SU-DHL-6 (cell line): Measurements from ENCODE around the gene HSPA1A.
"Not testable (repeated sequence)": the region's sequence is repeated elsewhere in the genome, so short reads cannot be mapped to it uniquely, and the experiment has no call there.

Experiments
- H2AFZ ChIP-seq: fragments of 200-600 bp; sonication (generic); 2 replicates; pipeline ENCODE4 v1.6.1; 2014; ENCODE audit warnings: low read depth, mild to moderate bottlenecking, moderate library complexity, mixed read lengths, antibody characterized with exemption, low read length; ENCODE audit not compliant: severe bottlenecking
- H3F3A ChIP-seq: fragments of 200-600 bp; shearing (Covaris generic); 2 replicates; pipeline ENCODE4 v1.6.0; 2016; ENCODE audit warnings: antibody characterized with exemption, mild to moderate bottlenecking; ENCODE audit not compliant: insufficient read depth
- H3K27ac ChIP-seq: fragments of 200-600 bp; sonication (generic); 2 replicates; pipeline ENCODE4 v1.5.1; 2016; ENCODE audit warnings: low read depth, mild to moderate bottlenecking, low read length, moderate library complexity, mixed read lengths
- H3K27me3 ChIP-seq: fragments of 200-600 bp; sonication (generic), shearing (Covaris generic); 2 replicates; pipeline ENCODE4 v1.6.0; 2014; ENCODE audit warnings: mild to moderate bottlenecking, low read length
- H3K36me3 ChIP-seq: fragments of 200-600 bp; sonication (generic); 2 replicates; pipeline ENCODE4 v1.6.1; 2014; ENCODE audit warnings: mild to moderate bottlenecking, low read length, mixed read lengths
- H3K4me2 ChIP-seq: fragments of 300-600, 200-600 bp; shearing (Covaris generic), sonication (generic); 2 replicates; pipeline ENCODE4 v1.6.0; 2014; ENCODE audit warnings: low read length, low read depth, mild to moderate bottlenecking; ENCODE audit not compliant: poor library complexity, severe bottlenecking
- H3K4me3 ChIP-seq: fragments of 200-600 bp; sonication (generic); 2 replicates; pipeline ENCODE4 v1.5.1; 2014; ENCODE audit warnings: antibody characterized with exemption, low read length, mild to moderate bottlenecking, mixed read lengths; ENCODE audit not compliant: insufficient read depth, poor library complexity, severe bottlenecking
- H3K79me2 ChIP-seq: fragments of 200-600 bp; sonication (generic); 2 replicates; pipeline ENCODE4 v1.6.1; 2014; ENCODE audit warnings: mild to moderate bottlenecking, low read length, moderate library complexity; ENCODE audit not compliant: insufficient read depth
- H3K9ac ChIP-seq: fragments of 200-600 bp; sonication (generic); 2 replicates; pipeline ENCODE4 v1.7.0; 2014; ENCODE audit warnings: mild to moderate bottlenecking, low read length
- H3K9me2 ChIP-seq: fragments of 200-600 bp; sonication (generic); replicated peaks from 2 replicates; pipeline ENCODE4 v1.6.1; 2014; ENCODE audit warnings: low read length; ENCODE audit not compliant: insufficient read depth
- H3K9me3 ChIP-seq: fragments of 200-600 bp; sonication (generic); 2 replicates; pipeline ENCODE4 v1.6.1; 2014; ENCODE audit warnings: low read length, mixed read lengths; ENCODE audit not compliant: insufficient read depth
- H4K20me1 ChIP-seq: fragments of 200-600 bp; sonication (generic); 2 replicates; pipeline ENCODE4 v1.6.1; 2014; ENCODE audit warnings: low read depth, mild to moderate bottlenecking, antibody characterized with exemption, low read length, moderate library complexity, mixed read lengths
- CTCF ChIP-seq: fragments of 200-600 bp; sonication (generic); IDR thresholded peaks from one replicate; pipeline ENCODE4 v1.5.1; 2017; ENCODE audit warnings: antibody characterized with exemption, mild to moderate bottlenecking, low read length, moderate library complexity; ENCODE audit not compliant: insufficient read depth, poor library complexity, severe bottlenecking
- EZH2phosphoT487 ChIP-seq: fragments of 200-600 bp; sonication (generic), shearing (Covaris generic); conservative IDR thresholded peaks from 2 replicates; pipeline ENCODE4 v1.6.1; 2018; ENCODE audit warnings: mild to moderate bottlenecking, antibody characterized with exemption, low read length, moderate library complexity, mixed read lengths

Gene HSPA1A

GRCh38 chr6:31838968-31839367 is 23.6 kb downstream of the HSPA1A start:
- H3K27me3 ChIP-seq, result no peaks in the 10 kb centered on the region
- H4K20me1 ChIP-seq, result peaks cover 25% of the 10 kb centered on the region
- H3K79me2 ChIP-seq, result peaks cover 46% of the 10 kb centered on the region
- no peak overlapping the region for H3K27ac ChIP-seq
- H3K4me2 ChIP-seq, result peak overlapping the region; percentile 14
- TF ChIP-seq CTCF, result no peak
- no peak for TF ChIP-seq EZH2phosphoT487
- H3K9ac ChIP-seq, result no peak overlapping the region
- no peaks in the 10 kb centered on the region for H3K9me2 ChIP-seq
- H3F3A ChIP-seq, result peaks cover 91% of the 10 kb centered on the region
- H3K4me3 ChIP-seq, result no peak overlapping the region
- H3K36me3 ChIP-seq, result peaks cover 52% of the 10 kb centered on the region
- H2AFZ ChIP-seq, result no peak overlapping the region
- no peaks in the 10 kb centered on the region for H3K9me3 ChIP-seq

- H3K4me2 ChIP-seq, H3K27ac ChIP-seq, H3K9ac ChIP-seq, H3K9me3 ChIP-seq, H3K27me3 ChIP-seq, H3K9me2 ChIP-seq, H2AFZ ChIP-seq, H3K4me3 ChIP-seq: not testable (repeated sequence)
- Histone ChIP-seq H3K36me3 (peaks cover 52% of the 10 kb centered on the region), H4K20me1 (peaks cover 25% of the 10 kb centered on the region), H3F3A (peaks cover 84% of the 10 kb centered on the region), H3K79me2 (peaks cover 38% of the 10 kb centered on the region)
Observed at GRCh38 chr6:31839779-31840126, 24.4 kb downstream of the HSPA1A start.

- peaks cover 33% of the 10 kb centered on the region for H3K36me3 ChIP-seq
- H3F3A ChIP-seq, result peaks cover 76% of the 10 kb centered on the region
- H3K4me3 ChIP-seq, result no peak overlapping the region
- no peak overlapping the region for H2AFZ ChIP-seq
- H3K9me2 ChIP-seq, result no peaks in the 10 kb centered on the region
- no peaks in the 10 kb centered on the region for H3K9me3 ChIP-seq
- no peak overlapping the region for H3K9ac ChIP-seq
- H3K27me3 ChIP-seq, result no peaks in the 10 kb centered on the region
- no peak for TF ChIP-seq EZH2phosphoT487
- TF ChIP-seq CTCF, result no peak
- peaks cover 15% of the 10 kb centered on the region for H3K79me2 ChIP-seq
- H3K4me2 ChIP-seq, result no peak overlapping the region
- H3K27ac ChIP-seq, result no peak overlapping the region
- peaks cover 16% of the 10 kb centered on the region for H4K20me1 ChIP-seq
Observed at GRCh38 chr6:31842053-31842452, 26.7 kb downstream of the HSPA1A start.

- no peaks in the 10 kb centered on the region for H3K27me3 ChIP-seq
- H3K4me3 ChIP-seq, result no peak overlapping the region
- H3F3A ChIP-seq, result peaks cover 55% of the 10 kb centered on the region
- H3K9me2 ChIP-seq, result no peaks in the 10 kb centered on the region
- H3K27ac ChIP-seq, result no peak overlapping the region
- no peaks in the 10 kb centered on the region for H3K79me2 ChIP-seq
- TF ChIP-seq EZH2phosphoT487, result no peak
- no peak for TF ChIP-seq CTCF
- H3K9me3 ChIP-seq, result no peaks in the 10 kb centered on the region
- no peak overlapping the region for H3K4me2 ChIP-seq
- H4K20me1 ChIP-seq, result no peaks in the 10 kb centered on the region
- no peak overlapping the region for H3K9ac ChIP-seq
- H3K36me3 ChIP-seq, result peaks cover 12% of the 10 kb centered on the region
- H2AFZ ChIP-seq, result no peak overlapping the region
Observed at GRCh38 chr6:31844507-31844906, 29.2 kb downstream of the HSPA1A start.
